GM23338 (cell line): ENCODE data around the gene RANBP6. TPM values are rescaled to one million over a fixed set of nuclear protein-coding genes. Genes with fewer than 3 reads are reported as not detected.

Experiments
- ATAC-seq: fragments of 200-7000 bp; cut with Tn5 transposase; 3 replicates; pipeline ENCODE4 v1.9.1; 2020
- DNase-seq: peaks from one replicate; pipeline ENCODE4 v3.0.0-alpha.2; 2015; ENCODE audit warnings: low spot score
- H2AFZ ChIP-seq: fragments of 200-600 bp; sonication (generic); 2 replicates; pipeline ENCODE4 v1.8.0; 2016; ENCODE audit warnings: antibody characterized with exemption, mild to moderate bottlenecking, moderate library complexity
- H3F3A ChIP-seq: fragments of 200-600 bp; sonication (generic); replicated peaks from 2 replicates; pipeline ENCODE4 v1.8.0; 2017; ENCODE audit warnings: antibody characterized with exemption, mixed run types, low read depth
- H3K27ac ChIP-seq: fragments of 200-600 bp; sonication (generic); 2 replicates; pipeline ENCODE4 v1.6.1; 2016; ENCODE audit warnings: low read depth
- H3K27me3 ChIP-seq: fragments of 200-600 bp; sonication (generic); 2 replicates; pipeline ENCODE4 v1.8.0; 2016; ENCODE audit warnings: mild to moderate bottlenecking, mixed run types, moderate library complexity; ENCODE audit not compliant: insufficient read depth
- H3K36me3 ChIP-seq: fragments of 200-600 bp; sonication (generic); 2 replicates; pipeline ENCODE4 v1.8.0; 2016; ENCODE audit warnings: mild to moderate bottlenecking; ENCODE audit not compliant: insufficient read depth
- H3K4me1 ChIP-seq: fragments of 200-600 bp; sonication (generic); 2 replicates; pipeline ENCODE4 v1.8.0; 2016; ENCODE audit warnings: mild to moderate bottlenecking, moderate library complexity; ENCODE audit not compliant: insufficient read depth
- H3K4me2 ChIP-seq: fragments of 200-600 bp; sonication (generic); 2 replicates; pipeline ENCODE4 v1.7.1; 2017; ENCODE audit warnings: mixed run types
- H3K4me3 ChIP-seq: fragments of 200-600 bp; sonication (generic); 2 replicates; pipeline ENCODE4 v1.6.1; 2016; ENCODE audit warnings: mixed run types
- H3K79me2 ChIP-seq: fragments of 200-600 bp; sonication (generic); replicated peaks from 2 replicates; pipeline ENCODE4 v1.8.0; 2017; ENCODE audit warnings: mild to moderate bottlenecking; ENCODE audit not compliant: insufficient read depth
- H3K9me2 ChIP-seq: fragments of 200-600 bp; sonication (generic); 2 replicates; pipeline ENCODE4 v1.8.0; 2017; ENCODE audit not compliant: insufficient read depth
- H4K20me1 ChIP-seq: fragments of 200-600 bp; sonication (generic); replicated peaks from 2 replicates; pipeline ENCODE4 v1.8.0; 2017; ENCODE audit warnings: mild to moderate bottlenecking; ENCODE audit not compliant: insufficient read depth
- H3K27ac Mint-ChIP-seq: 2 replicates; pipeline ENCODE4 v1.8.0; 2020; ENCODE audit warnings: inconsistent platforms, mild to moderate bottlenecking, moderate library complexity, mixed read lengths
- H3K27me3 Mint-ChIP-seq: 3 replicates; pipeline ENCODE4 v1.8.0; 2022; ENCODE audit warnings: low read depth, mild to moderate bottlenecking, moderate library complexity, mixed read lengths, inconsistent platforms; ENCODE audit not compliant: insufficient read depth, poor library complexity
- H3K36me3 Mint-ChIP-seq: 3 replicates; pipeline ENCODE4 v1.8.0; 2021; ENCODE audit warnings: low read depth, mild to moderate bottlenecking, inconsistent platforms, moderate library complexity, mixed read lengths
- H3K4me1 Mint-ChIP-seq: 3 replicates; pipeline ENCODE4 v1.8.0; 2020; ENCODE audit warnings: mild to moderate bottlenecking, inconsistent platforms, mixed read lengths
- H3K4me3 Mint-ChIP-seq: 3 replicates; pipeline ENCODE4 v1.8.0; 2021; ENCODE audit warnings: moderate library complexity, mild to moderate bottlenecking, inconsistent platforms, mixed read lengths
- H3K9me3 Mint-ChIP-seq: 3 replicates; pipeline ENCODE4 v1.8.0; 2020; ENCODE audit warnings: moderate library complexity, mild to moderate bottlenecking, inconsistent platforms, mixed read lengths
- EZH2 ChIP-seq: fragments of 200-600 bp; sonication (generic); IDR thresholded peaks from one replicate; pipeline ENCODE4 v1.8.0; 2017; ENCODE audit warnings: antibody characterized with exemption, mild to moderate bottlenecking, low read depth; ENCODE audit not compliant: unreplicated experiment
- EZH2phosphoT487 ChIP-seq: fragments of 200-600 bp; sonication (generic); IDR thresholded peaks from one replicate; pipeline ENCODE4 v1.8.1; 2018; ENCODE audit warnings: antibody characterized with exemption; ENCODE audit not compliant: unreplicated experiment
- JUNB ChIP-seq: IDR thresholded peaks from one replicate; pipeline ENCODE4 v1.6.1; 2016; ENCODE audit warnings: antibody characterized with exemption; ENCODE audit not compliant: unreplicated experiment
- NANOG ChIP-seq: IDR thresholded peaks from 2 replicates; pipeline ENCODE4 v1.6.1; 2016; ENCODE audit warnings: antibody characterized with exemption, borderline replicate concordance
- POLR2AphosphoS5 ChIP-seq: IDR thresholded peaks from 2 replicates; pipeline ENCODE4 v1.6.1; 2016; ENCODE audit warnings: antibody characterized with exemption, low read depth
- STAT1 ChIP-seq: IDR thresholded peaks from one replicate; pipeline ENCODE4 v1.6.1; 2016; ENCODE audit warnings: antibody characterized with exemption; ENCODE audit not compliant: unreplicated experiment
- polyA plus RNA-seq: library from polyadenylated mRNA; unstranded; fragments of >200 nt; fragmentation: Nextera tagmentation; extraction: Ambion mirVana; gene quantifications from 2 replicates; pipeline ENCODE4 v1.2.1, GENCODE V29; 2016
- total RNA-seq: library from RNA; depleted of rRNA; stranded (reverse); fragments of >200 nt; shearing (Covaris generic); gene quantifications from 2 replicates; pipeline ENCODE4 v1.2.3, GENCODE V29; 2014
- TF ChIP-seq, protein P1 (sequence below), 2 experiments: fragments of 200-600 bp in 1 of 2; sonication (generic) in 1 of 2; conservative IDR thresholded peaks; 2 replicates each; pipeline versions ENCODE4 v1.5.1 to v1.6.1; 2016 to 2017; ENCODE audit warnings: antibody characterized with exemption in 2 of 2, low read depth in 2 of 2, mild to moderate bottlenecking in 2 of 2, moderate library complexity in 1 of 2
- TF ChIP-seq, protein P2 (sequence below): fragments of 250-450 bp; sonication (Bioruptor Pico); IDR thresholded peaks from 2 replicates; pipeline ENCODE4 v1.5.0; 2020; ENCODE audit warnings: mild to moderate bottlenecking, moderate library complexity
- TF ChIP-seq, protein P3 (sequence below): IDR thresholded peaks from 2 replicates; pipeline ENCODE4 v1.6.1; 2016; ENCODE audit warnings: antibody characterized with exemption

Gene RANBP6
- total and polyA plus RNA-seq, 2 experiments from 2014 or later = 9.4 to 26.4 TPM

DNA sequence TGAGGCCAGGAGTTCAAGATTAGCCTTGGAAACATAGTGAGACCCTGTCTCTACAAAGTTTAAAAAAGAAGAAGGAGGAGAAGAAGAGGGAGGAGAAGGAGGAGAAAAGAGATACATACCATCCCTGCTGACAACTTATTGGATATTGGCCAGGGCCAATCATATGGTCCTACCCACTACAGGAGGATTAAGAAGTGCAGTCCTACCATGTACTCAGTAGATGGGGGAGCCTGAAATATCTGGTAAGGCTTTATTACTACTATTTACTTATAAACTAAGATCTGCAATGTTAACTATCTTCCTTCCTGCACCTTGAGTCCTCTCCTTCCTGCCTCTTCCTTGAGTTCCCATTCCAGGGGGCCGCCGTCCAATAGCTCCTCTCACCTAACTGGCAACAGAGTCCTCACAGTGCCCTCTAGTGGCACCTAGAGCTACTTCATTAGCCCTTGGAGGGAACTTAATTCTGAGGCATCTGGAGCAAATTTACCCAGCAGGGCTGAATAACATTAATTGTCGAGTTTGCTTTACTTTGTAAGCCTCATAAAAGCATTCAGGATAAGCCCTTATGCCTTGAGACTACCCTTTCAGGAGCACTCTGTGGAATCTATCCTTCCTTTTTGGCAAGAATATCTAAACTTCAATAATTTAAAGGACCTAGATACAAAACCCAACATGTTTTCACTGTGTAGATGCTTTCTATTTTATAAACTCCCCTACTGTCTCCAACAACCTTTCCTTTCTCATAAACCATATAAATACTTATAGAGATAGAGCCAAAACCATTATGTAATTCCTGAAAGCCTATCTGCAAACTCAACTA, 39.1 kb upstream of the RANBP6 start:
- Histone ChIP-seq H3K36me3 (no peaks in the 10 kb centered on the region), H2AFZ (0 out of 2 replicates have a peak overlapping the region, but pooled peaks have one; percentile 2), H3K79me2 (no peaks in the 10 kb centered on the region), H3K27ac (no peak overlapping the region), H3K4me1 (peaks cover 9% of the 10 kb centered on the region), H3F3A (no peaks in the 10 kb centered on the region), H3K27me3 (no peaks in the 10 kb centered on the region), H3K4me2 (no peak overlapping the region), H3K4me3 (no peak overlapping the region), H4K20me1 (no peaks in the 10 kb centered on the region), H3K9me2 (no peaks in the 10 kb centered on the region)
- Mint-ChIP-seq H3K27ac (no peak overlapping the region), H3K36me3 (0 out of 3 replicates have a peak, but pooled peaks cover 3% of the 10 kb centered on the region), H3K4me3 (no peak overlapping the region), H3K27me3 (no peaks in the 10 kb centered on the region), H3K9me3 (peaks cover 4% of the 10 kb centered on the region; the same call in 2 of the 3 replicates), H3K4me1 (peaks cover 8% of the 10 kb centered on the region)
- no peak for TF ChIP-seq STAT1
- TF ChIP-seq, protein P1, sequence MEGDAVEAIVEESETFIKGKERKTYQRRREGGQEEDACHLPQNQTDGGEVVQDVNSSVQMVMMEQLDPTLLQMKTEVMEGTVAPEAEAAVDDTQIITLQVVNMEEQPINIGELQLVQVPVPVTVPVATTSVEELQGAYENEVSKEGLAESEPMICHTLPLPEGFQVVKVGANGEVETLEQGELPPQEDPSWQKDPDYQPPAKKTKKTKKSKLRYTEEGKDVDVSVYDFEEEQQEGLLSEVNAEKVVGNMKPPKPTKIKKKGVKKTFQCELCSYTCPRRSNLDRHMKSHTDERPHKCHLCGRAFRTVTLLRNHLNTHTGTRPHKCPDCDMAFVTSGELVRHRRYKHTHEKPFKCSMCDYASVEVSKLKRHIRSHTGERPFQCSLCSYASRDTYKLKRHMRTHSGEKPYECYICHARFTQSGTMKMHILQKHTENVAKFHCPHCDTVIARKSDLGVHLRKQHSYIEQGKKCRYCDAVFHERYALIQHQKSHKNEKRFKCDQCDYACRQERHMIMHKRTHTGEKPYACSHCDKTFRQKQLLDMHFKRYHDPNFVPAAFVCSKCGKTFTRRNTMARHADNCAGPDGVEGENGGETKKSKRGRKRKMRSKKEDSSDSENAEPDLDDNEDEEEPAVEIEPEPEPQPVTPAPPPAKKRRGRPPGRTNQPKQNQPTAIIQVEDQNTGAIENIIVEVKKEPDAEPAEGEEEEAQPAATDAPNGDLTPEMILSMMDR (conservative IDR thresholded peaks at IDR 0.05; ENCODE audit: low read depth in 2 of 2) = peak; percentile 82 to 93
- peak; percentile 96 for ATAC-seq
- peak; percentile 95 for DNase-seq

DNA sequence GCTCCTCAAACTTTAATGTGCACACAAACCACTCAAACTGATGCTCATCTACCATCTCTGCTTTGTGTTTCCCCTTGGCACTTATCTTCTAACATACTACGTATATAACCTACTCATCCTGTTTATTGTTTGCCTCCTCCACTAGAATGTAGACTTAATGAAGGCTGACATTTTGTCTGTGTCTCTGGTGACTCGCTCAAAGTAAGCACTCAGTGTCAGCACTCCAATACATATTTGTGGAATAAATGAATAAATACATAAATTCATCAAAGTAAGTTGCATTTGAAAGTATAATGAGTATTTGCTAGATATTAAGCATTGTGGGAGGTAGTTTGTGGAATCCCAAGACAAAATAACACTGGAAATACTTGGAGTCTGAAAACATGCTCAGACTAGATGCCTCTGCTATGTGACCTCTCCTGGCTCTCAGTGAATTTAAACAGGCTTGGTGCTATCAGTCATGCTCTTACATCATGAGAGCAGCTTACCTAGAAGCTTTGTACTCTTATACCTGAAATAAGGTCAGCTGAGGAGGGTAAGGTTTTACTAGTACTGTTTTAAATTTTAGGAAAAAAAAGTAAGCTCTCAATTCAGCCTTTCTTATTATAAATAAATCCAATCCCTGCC, 37.0 kb upstream of the RANBP6 start:
- H3K27ac Mint-ChIP-seq = no peak overlapping the region
- no peaks in the 10 kb centered on the region for H3F3A ChIP-seq
- no peaks in the 10 kb centered on the region for H3K9me3 Mint-ChIP-seq
- H3K4me1 ChIP-seq = peaks cover 9% of the 10 kb centered on the region
- no peaks in the 10 kb centered on the region for H3K36me3 ChIP-seq
- H3K4me1 Mint-ChIP-seq = peaks cover 8% of the 10 kb centered on the region
- H3K27me3 ChIP-seq = no peaks in the 10 kb centered on the region
- no peaks in the 10 kb centered on the region for H3K36me3 Mint-ChIP-seq
- H3K9me2 ChIP-seq = no peaks in the 10 kb centered on the region
- no peak overlapping the region for H3K4me2 ChIP-seq
- no peaks in the 10 kb centered on the region for H3K79me2 ChIP-seq
- peak overlapping the region; percentile 19; the same call in 1 of the 2 replicates for H2AFZ ChIP-seq
- H3K4me3 ChIP-seq = no peak overlapping the region
- DNase-seq (no peak), ATAC-seq (no peak)
- no peak overlapping the region for H3K27ac ChIP-seq
- no peak overlapping the region for H3K4me3 Mint-ChIP-seq
- no peaks in the 10 kb centered on the region for H3K27me3 Mint-ChIP-seq
- no peaks in the 10 kb centered on the region for H4K20me1 ChIP-seq
- TF ChIP-seq, protein P2, sequence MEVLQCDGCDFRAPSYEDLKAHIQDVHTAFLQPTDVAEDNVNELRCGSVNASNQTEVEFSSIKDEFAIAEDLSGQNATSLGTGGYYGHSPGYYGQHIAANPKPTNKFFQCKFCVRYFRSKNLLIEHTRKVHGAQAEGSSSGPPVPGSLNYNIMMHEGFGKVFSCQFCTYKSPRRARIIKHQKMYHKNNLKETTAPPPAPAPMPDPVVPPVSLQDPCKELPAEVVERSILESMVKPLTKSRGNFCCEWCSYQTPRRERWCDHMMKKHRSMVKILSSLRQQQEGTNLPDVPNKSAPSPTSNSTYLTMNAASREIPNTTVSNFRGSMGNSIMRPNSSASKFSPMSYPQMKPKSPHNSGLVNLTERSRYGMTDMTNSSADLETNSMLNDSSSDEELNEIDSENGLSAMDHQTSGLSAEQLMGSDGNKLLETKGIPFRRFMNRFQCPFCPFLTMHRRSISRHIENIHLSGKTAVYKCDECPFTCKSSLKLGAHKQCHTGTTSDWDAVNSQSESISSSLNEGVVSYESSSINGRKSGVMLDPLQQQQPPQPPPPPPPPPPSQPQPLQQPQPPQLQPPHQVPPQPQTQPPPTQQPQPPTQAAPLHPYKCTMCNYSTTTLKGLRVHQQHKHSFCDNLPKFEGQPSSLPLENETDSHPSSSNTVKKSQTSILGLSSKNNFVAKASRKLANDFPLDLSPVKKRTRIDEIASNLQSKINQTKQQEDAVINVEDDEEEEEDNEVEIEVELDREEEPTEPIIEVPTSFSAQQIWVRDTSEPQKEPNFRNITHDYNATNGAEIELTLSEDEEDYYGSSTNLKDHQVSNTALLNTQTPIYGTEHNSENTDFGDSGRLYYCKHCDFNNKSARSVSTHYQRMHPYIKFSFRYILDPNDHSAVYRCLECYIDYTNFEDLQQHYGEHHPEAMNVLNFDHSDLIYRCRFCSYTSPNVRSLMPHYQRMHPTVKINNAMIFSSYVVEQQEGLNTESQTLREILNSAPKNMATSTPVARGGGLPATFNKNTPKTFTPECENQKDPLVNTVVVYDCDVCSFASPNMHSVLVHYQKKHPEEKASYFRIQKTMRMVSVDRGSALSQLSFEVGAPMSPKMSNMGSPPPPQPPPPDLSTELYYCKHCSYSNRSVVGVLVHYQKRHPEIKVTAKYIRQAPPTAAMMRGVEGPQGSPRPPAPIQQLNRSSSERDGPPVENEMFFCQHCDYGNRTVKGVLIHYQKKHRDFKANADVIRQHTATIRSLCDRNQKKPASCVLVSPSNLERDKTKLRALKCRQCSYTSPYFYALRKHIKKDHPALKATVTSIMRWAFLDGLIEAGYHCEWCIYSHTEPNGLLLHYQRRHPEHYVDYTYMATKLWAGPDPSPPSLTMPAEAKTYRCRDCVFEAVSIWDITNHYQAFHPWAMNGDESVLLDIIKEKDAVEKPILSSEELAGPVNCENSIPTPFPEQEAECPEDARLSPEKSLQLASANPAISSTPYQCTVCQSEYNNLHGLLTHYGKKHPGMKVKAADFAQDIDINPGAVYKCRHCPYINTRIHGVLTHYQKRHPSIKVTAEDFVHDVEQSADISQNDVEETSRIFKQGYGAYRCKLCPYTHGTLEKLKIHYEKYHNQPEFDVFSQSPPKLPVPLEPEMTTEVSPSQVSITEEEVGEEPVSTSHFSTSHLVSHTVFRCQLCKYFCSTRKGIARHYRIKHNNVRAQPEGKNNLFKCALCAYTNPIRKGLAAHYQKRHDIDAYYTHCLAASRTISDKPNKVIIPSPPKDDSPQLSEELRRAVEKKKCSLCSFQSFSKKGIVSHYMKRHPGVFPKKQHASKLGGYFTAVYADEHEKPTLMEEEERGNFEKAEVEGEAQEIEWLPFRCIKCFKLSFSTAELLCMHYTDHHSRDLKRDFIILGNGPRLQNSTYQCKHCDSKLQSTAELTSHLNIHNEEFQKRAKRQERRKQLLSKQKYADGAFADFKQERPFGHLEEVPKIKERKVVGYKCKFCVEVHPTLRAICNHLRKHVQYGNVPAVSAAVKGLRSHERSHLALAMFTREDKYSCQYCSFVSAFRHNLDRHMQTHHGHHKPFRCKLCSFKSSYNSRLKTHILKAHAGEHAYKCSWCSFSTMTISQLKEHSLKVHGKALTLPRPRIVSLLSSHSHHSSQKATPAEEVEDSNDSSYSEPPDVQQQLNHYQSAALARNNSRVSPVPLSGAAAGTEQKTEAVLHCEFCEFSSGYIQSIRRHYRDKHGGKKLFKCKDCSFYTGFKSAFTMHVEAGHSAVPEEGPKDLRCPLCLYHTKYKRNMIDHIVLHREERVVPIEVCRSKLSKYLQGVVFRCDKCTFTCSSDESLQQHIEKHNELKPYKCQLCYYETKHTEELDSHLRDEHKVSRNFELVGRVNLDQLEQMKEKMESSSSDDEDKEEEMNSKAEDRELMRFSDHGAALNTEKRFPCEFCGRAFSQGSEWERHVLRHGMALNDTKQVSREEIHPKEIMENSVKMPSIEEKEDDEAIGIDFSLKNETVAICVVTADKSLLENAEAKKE (CRISPR knock-in tag) = no peak
- no peak for TF ChIP-seq POLR2AphosphoS5
- TF ChIP-seq EZH2phosphoT487 = no peak
- TF ChIP-seq EZH2 = no peak
- TF ChIP-seq JUNB = no peak
- TF ChIP-seq STAT1 = no peak
- TF ChIP-seq, protein P3, sequence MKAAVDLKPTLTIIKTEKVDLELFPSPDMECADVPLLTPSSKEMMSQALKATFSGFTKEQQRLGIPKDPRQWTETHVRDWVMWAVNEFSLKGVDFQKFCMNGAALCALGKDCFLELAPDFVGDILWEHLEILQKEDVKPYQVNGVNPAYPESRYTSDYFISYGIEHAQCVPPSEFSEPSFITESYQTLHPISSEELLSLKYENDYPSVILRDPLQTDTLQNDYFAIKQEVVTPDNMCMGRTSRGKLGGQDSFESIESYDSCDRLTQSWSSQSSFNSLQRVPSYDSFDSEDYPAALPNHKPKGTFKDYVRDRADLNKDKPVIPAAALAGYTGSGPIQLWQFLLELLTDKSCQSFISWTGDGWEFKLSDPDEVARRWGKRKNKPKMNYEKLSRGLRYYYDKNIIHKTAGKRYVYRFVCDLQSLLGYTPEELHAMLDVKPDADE = no peak
- TF ChIP-seq NANOG = no peak
